ENCODE measurements around the gene NT5C.

DNA sequence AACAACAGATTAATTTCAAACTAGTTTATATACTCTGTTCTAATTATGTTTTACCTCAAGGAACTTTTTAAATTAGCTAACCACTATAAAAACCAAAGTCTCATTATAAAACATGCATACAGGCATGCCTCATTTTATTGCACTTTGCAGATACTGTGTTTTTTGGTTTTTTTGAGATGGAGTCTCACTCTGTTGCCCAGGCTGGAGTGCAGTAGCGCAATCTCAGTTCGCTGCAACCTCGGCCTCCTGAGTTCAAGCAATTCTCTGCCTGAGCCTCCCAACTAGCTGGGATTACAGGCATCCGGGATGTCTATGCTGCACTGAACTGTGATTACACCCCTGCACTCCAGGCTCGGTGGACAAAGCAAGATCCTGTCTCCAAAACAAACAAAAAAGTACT, 31.5 kb upstream of the NT5C start:
- TF ChIP-seq FOXA1 (IDR thresholded peaks at IDR 0.05) (no peak), CTCF (IDR thresholded peaks at IDR 0.05; ENCODE audit: low read depth, low read length, missing input control) (no peak), REST (IDR thresholded peaks at IDR 0.05) (no peak), RAD21 (IDR thresholded peaks at IDR 0.05) (no peak), HNF4G (IDR thresholded peaks at IDR 0.05) (no peak), SP1 (IDR thresholded peaks at IDR 0.05) (no peak)
- TF ChIP-seq, protein P1, sequence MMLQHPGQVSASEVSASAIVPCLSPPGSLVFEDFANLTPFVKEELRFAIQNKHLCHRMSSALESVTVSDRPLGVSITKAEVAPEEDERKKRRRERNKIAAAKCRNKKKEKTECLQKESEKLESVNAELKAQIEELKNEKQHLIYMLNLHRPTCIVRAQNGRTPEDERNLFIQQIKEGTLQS (IDR thresholded peaks at IDR 0.05): no peak

All from liver (tissue), 3 donors.